ENCODE results near the gene SLC6A5. TPM values are rescaled to one million over a fixed set of nuclear protein-coding genes. Genes with fewer than 3 reads are reported as not detected.
"Not testable (repeated sequence)": the region's sequence is repeated elsewhere in the genome, so short reads cannot be mapped to it uniquely, and the experiment has no call there.

The SLC6A5 gene
- total RNA-seq, 2 experiments from 2014 or later = not detected

- H3K9me3 Mint-ChIP-seq (ENCODE audit: low read depth); intact Hi-C loops (cut with DNase I, micrococcal nuclease); H3K27ac Mint-ChIP-seq; ATAC-seq; H3K36me3 Mint-ChIP-seq (ENCODE audit: low read depth); H3K4me1 Mint-ChIP-seq; DNase-seq; H3K4me3 Mint-ChIP-seq; H3K27me3 Mint-ChIP-seq; POLR2A ChIA-PET: not testable (repeated sequence)
- CTCF ChIA-PET = interaction anchor here (0.6 to 0.8 kb wide), 2 partner anchors 31 to 774 kb away, joined by 3 read pairs; no protein-coding TSS in a partner anchor
Measured at GRCh38 chr11:20579725-20580124, 19.7 kb upstream of the SLC6A5 start.

GRCh38 chr11:20583201-20583600 is 16.2 kb upstream of the SLC6A5 start:
- POLR2A ChIA-PET = no interaction called here
- peaks cover 2% of the 10 kb centered on the region for H3K27me3 Mint-ChIP-seq
- DNase-seq (no peak), ATAC-seq (no peak)
- H3K4me1 Mint-ChIP-seq = no peaks in the 10 kb centered on the region
- no peaks in the 10 kb centered on the region for H3K36me3 Mint-ChIP-seq (ENCODE audit: low read depth)
- no peaks in the 10 kb centered on the region for H3K9me3 Mint-ChIP-seq (ENCODE audit: low read depth)
- CTCF ChIA-PET = no interaction called here
- H3K27ac Mint-ChIP-seq = no peak overlapping the region
- no peak overlapping the region for H3K4me3 Mint-ChIP-seq
- intact Hi-C loops (cut with DNase I, micrococcal nuclease) = no loop called here

GRCh38 chr11:20584093-20584774 is 15.2 kb upstream of the SLC6A5 start:
- Mint-ChIP-seq H3K27me3 (peaks cover 7% of the 10 kb centered on the region), H3K4me3 (no peak overlapping the region), H3K36me3 (ENCODE audit: low read depth) (no peaks in the 10 kb centered on the region), H3K4me1 (no peaks in the 10 kb centered on the region), H3K27ac (no peak overlapping the region), H3K9me3 (ENCODE audit: low read depth) (no peaks in the 10 kb centered on the region)
- intact Hi-C loops (cut with DNase I, micrococcal nuclease) = no loop called here
- no peak for DNase-seq
- ChIA-PET CTCF (no interaction called here), POLR2A (no interaction called here)
- peak; percentile 47 for ATAC-seq

GRCh38 chr11:20589796-20590195 is 9.6 kb upstream of the SLC6A5 start:
- CTCF ChIA-PET = interaction anchor here (0.7 kb wide), 1 partner anchor 123 kb away, joined by 4 read pairs; no protein-coding TSS in a partner anchor
- intact Hi-C loops (cut with DNase I, micrococcal nuclease) = no loop called here
- Mint-ChIP-seq H3K4me3 (no peak overlapping the region), H3K27ac (no peak overlapping the region), H3K36me3 (ENCODE audit: low read depth) (no peaks in the 10 kb centered on the region), H3K4me1 (no peaks in the 10 kb centered on the region), H3K9me3 (ENCODE audit: low read depth) (no peaks in the 10 kb centered on the region), H3K27me3 (peaks cover 20% of the 10 kb centered on the region)
- POLR2A ChIA-PET = no interaction called here
- DNase-seq (no peak), ATAC-seq (no peak)

GRCh38 chr11:20590381-20590780 is 9.0 kb upstream of the SLC6A5 start:
- ATAC-seq (no peak), DNase-seq (no peak)
- POLR2A ChIA-PET = no interaction called here
- Mint-ChIP-seq H3K4me3 (no peak overlapping the region), H3K27me3 (peaks cover 25% of the 10 kb centered on the region), H3K36me3 (ENCODE audit: low read depth) (no peaks in the 10 kb centered on the region), H3K9me3 (ENCODE audit: low read depth) (no peaks in the 10 kb centered on the region), H3K27ac (no peak overlapping the region), H3K4me1 (no peaks in the 10 kb centered on the region)
- intact Hi-C loops (cut with DNase I, micrococcal nuclease) = no loop called here
- CTCF ChIA-PET = no interaction called here

GRCh38 chr11:20592741-20593140 is 6.7 kb upstream of the SLC6A5 start:
- Mint-ChIP-seq H3K4me3 (no peak overlapping the region), H3K4me1 (peaks cover 7% of the 10 kb centered on the region), H3K27me3 (peaks cover 46% of the 10 kb centered on the region), H3K27ac (no peak overlapping the region), H3K9me3 (ENCODE audit: low read depth) (no peaks in the 10 kb centered on the region), H3K36me3 (ENCODE audit: low read depth) (no peaks in the 10 kb centered on the region)
- ChIA-PET CTCF (no interaction called here), POLR2A (no interaction called here)
- intact Hi-C loops (cut with DNase I, micrococcal nuclease) = no loop called here
- DNase-seq = no peak
- ATAC-seq = no peak

- H3K27me3 Mint-ChIP-seq = peaks cover 52% of the 10 kb centered on the region
- ChIA-PET POLR2A (no interaction called here), CTCF (no interaction called here)
- H3K36me3 Mint-ChIP-seq (ENCODE audit: low read depth) = no peaks in the 10 kb centered on the region
- no peaks in the 10 kb centered on the region for H3K9me3 Mint-ChIP-seq (ENCODE audit: low read depth)
- no peak overlapping the region for H3K27ac Mint-ChIP-seq
- ATAC-seq (no peak), DNase-seq (no peak)
- H3K4me3 Mint-ChIP-seq = no peak overlapping the region
- intact Hi-C loops (cut with DNase I, micrococcal nuclease) = no loop called here
- H3K4me1 Mint-ChIP-seq = peaks cover 7% of the 10 kb centered on the region
Measured at GRCh38 chr11:20594274-20595061, 4.9 kb upstream of the SLC6A5 start.

- H3K4me3 Mint-ChIP-seq = no peak overlapping the region
- ChIA-PET POLR2A (interaction anchor here (0.7 kb wide), 1 partner anchor 172 kb away, joined by 3 read pairs; no protein-coding TSS in a partner anchor), CTCF (no interaction called here)
- no peaks in the 10 kb centered on the region for H3K36me3 Mint-ChIP-seq (ENCODE audit: low read depth)
- H3K4me1 Mint-ChIP-seq = peaks cover 7% of the 10 kb centered on the region
- DNase-seq (no peak), ATAC-seq (no peak)
- intact Hi-C loops (cut with DNase I, micrococcal nuclease) = no loop called here
- no peak overlapping the region for H3K27ac Mint-ChIP-seq
- H3K9me3 Mint-ChIP-seq (ENCODE audit: low read depth) = no peaks in the 10 kb centered on the region
- H3K27me3 Mint-ChIP-seq = peaks cover 58% of the 10 kb centered on the region
Measured at GRCh38 chr11:20595101-20595500, 4.3 kb upstream of the SLC6A5 start.

GRCh38 chr11:20596205-20597153 is 2.9 kb upstream of the SLC6A5 start:
- DNase-seq (peak; percentile 17), ATAC-seq (peak; percentile 26)
- intact Hi-C loops (cut with DNase I, micrococcal nuclease) = loop anchor here in 1 of 2 experiments (2.0 kb wide), 1 partner anchor 436 kb away; the partner anchor contains the start of gene DBX1
- ChIA-PET POLR2A (no interaction called here), CTCF (no interaction called here)
- Mint-ChIP-seq H3K27ac (no peak overlapping the region), H3K4me1 (peaks cover 7% of the 10 kb centered on the region), H3K27me3 (peaks cover 69% of the 10 kb centered on the region), H3K4me3 (peak overlapping the region; percentile 1), H3K36me3 (ENCODE audit: low read depth) (no peaks in the 10 kb centered on the region), H3K9me3 (ENCODE audit: low read depth) (no peaks in the 10 kb centered on the region)

GRCh38 chr11:20597154-20597679 is 2.2 kb upstream of the SLC6A5 start:
- peaks cover 71% of the 10 kb centered on the region for H3K27me3 Mint-ChIP-seq
- H3K4me3 Mint-ChIP-seq = no peak overlapping the region
- intact Hi-C loops (cut with DNase I, micrococcal nuclease) = loop anchor here in 1 of 2 experiments (2.0 kb wide), 1 partner anchor 436 kb away; the partner anchor contains the start of gene DBX1
- DNase-seq (no peak), ATAC-seq (no peak)
- H3K9me3 Mint-ChIP-seq (ENCODE audit: low read depth) = no peaks in the 10 kb centered on the region
- ChIA-PET CTCF (interaction anchor here (0.5 kb wide), 1 partner anchor 15 kb away, joined by 3 read pairs; no protein-coding TSS in a partner anchor), POLR2A (no interaction called here)
- H3K27ac Mint-ChIP-seq = no peak overlapping the region
- peaks cover 7% of the 10 kb centered on the region for H3K4me1 Mint-ChIP-seq
- H3K36me3 Mint-ChIP-seq (ENCODE audit: low read depth) = no peaks in the 10 kb centered on the region
